Natural killer cell treated with Interleukin-12 subunit alpha and Interleukin-12 subunit beta and Interleukin-15 and Interleukin-18, amount 100 ng/mL, for 72 hours (primary cell): ENCODE results near the gene LRRC14B. TPM values are rescaled to one million over a fixed set of nuclear protein-coding genes. Genes with fewer than 3 reads are reported as not detected.
"Not testable (repeated sequence)": the region's sequence is repeated elsewhere in the genome, so short reads cannot be mapped to it uniquely, and the experiment has no call there.

Source experiments
- ATAC-seq, 2 donors: fragments of 150-1000 bp; cut with Tn5 transposase in 1 of 2; sonication (Bioruptor Pico), chemical (Tn5 transposase) in 1 of 2; 2 replicates each; pipeline ENCODE4 v1.10.0; 2021
- DNase-seq: peaks from one replicate; pipeline ENCODE4 v3.0.0; 2022; ENCODE audit warnings: low spot score
- H3K27ac Mint-ChIP-seq, 2 donors: 1 replicate in 1 of 2; 2 replicates in 1 of 2; pipeline ENCODE4 v1.8.0; 2022; ENCODE audit warnings: mixed read lengths in 2 of 2, mild to moderate bottlenecking in 1 of 2, moderate library complexity in 1 of 2
- H3K27me3 Mint-ChIP-seq, 2 donors: 1 replicate in 1 of 2; 2 replicates in 1 of 2; pipeline ENCODE4 v1.8.0; 2022; ENCODE audit warnings: mixed read lengths in 2 of 2
- H3K36me3 Mint-ChIP-seq: one replicate; pipeline ENCODE4 v1.8.0; 2022; ENCODE audit warnings: mixed read lengths
- H3K4me1 Mint-ChIP-seq, 2 donors: 1 replicate in 1 of 2; 2 replicates in 1 of 2; pipeline ENCODE4 v1.8.0; 2022; ENCODE audit warnings: low read depth in 2 of 2, mixed read lengths in 2 of 2, mild to moderate bottlenecking in 1 of 2
- H3K4me3 Mint-ChIP-seq: one replicate; pipeline ENCODE4 v1.8.0; 2022; ENCODE audit warnings: mixed read lengths
- H3K9me3 Mint-ChIP-seq: 2 replicates; pipeline ENCODE4 v1.8.0; 2022; ENCODE audit warnings: mixed read lengths
- total RNA-seq, 2 donors: library from RNA; stranded (reverse); gene quantifications; one replicate each; pipeline ENCODE4 v1.2.3, GENCODE V29; 2022

LRRC14B gene
- total RNA-seq, 2 donors from 2014 or later: not detected

DNA sequence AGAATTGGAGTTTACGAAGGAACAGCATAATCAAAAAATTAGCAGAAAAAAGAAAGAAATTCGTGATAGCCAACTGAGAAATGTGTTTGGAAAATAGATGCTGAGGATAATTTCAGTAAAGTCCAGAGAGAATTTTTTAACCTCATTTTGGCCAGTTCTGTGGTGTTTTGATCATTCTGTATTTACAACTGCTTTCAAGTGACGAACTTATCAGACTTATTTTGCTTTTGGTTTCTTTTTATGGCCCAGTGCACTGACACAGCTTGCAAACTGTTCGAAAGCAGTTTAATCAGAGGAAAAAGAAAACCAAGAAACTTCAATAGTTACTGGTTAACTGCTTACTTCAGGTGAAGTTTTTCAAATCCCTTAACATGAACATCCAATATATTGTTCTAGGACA is 28.7 kb downstream of the LRRC14B start:
- ATAC-seq: no peak
- Mint-ChIP-seq H3K4me1 (peaks cover 39 to 45% of the 10 kb centered on the region in 2 donors), H3K27me3 (no peaks in the 10 kb centered on the region), H3K4me3 (peak overlapping the region; percentile 91), H3K36me3 (peaks cover 4% of the 10 kb centered on the region), H3K27ac (peak overlapping the region; percentile 66 to 92), H3K9me3 (no peaks in the 10 kb centered on the region)
- DNase-seq: no peak

DNA sequence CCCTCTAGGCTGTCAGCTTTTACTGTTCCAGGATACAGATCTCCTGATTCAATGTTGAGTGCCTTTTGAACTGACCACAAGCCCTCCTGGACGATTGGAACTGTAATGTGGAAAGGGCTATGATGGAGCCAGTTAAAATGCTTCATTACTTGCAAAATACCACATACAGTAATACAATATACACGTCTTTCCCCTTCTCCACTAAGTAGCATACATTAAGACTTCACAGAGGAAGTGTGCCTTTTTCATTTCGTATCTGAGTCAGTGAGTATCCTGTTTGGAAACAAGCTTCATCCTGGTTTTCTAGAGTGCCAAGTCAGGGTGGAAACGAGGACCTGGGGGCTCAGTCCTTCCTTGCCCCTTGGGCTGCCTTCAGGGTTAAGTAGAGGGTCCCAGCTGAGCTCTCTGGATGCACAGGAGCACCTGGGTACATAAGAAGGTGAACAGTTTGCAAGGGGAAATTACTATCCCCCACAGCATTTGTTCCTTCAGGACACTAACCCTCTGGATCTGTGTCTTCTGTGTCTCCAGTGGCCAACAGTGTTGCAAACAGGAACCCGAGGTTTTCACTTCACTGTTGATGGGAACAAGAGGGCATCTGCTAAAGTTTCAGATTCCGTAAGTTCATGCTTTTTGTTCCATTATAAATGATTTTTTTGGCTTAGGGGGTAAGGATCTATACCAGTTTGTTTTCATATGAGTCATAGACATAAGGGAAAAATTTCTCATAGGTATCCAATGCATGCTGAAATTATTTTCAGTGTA is 31.8 kb downstream of the LRRC14B start:
- not testable (repeated sequence) for ATAC-seq, DNase-seq, H3K27me3 Mint-ChIP-seq, H3K9me3 Mint-ChIP-seq
- Mint-ChIP-seq H3K4me3 (peak overlapping the region; percentile 36), H3K27ac (peak overlapping the region; percentile 49 to 85), H3K4me1 (peaks cover 33 to 35% of the 10 kb centered on the region in 2 donors), H3K36me3 (peaks cover 19% of the 10 kb centered on the region)

DNA sequence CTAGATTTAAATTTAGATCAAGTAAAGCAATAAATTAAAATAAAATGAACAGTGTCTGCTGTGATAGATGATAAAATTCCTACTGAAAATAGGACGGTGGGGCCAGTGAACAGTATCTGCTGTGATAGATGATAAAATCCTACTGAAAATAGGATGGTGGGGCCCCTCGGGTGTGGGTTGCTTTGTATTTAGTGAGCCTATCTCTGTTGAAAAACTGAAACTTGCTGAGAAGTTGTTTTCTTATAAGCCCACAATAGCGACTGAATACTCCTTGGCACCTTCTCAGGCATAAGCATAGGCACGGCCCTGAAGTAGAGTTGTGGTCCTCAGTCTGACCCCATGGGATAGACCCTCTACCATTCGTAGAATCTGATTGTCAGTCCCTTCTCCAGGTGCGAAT is 32.5 kb downstream of the LRRC14B start:
- H3K36me3 Mint-ChIP-seq: peaks cover 23% of the 10 kb centered on the region
- peak overlapping the region in 1 of 2 donors; percentile 85 for H3K27ac Mint-ChIP-seq

DNA sequence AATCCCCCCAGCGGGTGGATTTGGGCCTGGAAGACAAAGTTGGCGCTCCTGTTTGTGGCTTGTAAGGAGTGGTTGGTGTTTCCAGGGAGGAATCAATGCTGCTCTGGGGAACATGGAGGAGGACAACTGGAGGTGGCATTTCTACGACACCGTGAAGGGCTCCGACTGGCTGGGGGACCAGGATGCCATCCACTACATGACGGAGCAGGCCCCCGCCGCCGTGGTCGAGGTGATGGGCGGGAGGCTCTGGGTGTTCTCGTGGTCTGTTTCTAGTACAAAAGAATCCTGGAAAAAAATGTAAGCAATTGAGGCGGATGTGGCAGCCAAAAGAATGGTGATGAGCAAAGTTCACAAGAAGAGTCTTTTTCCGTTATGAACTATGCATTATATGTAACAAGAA is 34.0 kb downstream of the LRRC14B start:
- Mint-ChIP-seq H3K27ac (no peak overlapping the region), H3K4me3 (no peak overlapping the region)
- ATAC-seq: no peak

More for the DNA sequence above, 32.5 kb downstream of the LRRC14B start:
- DNase-seq (no peak), ATAC-seq (no peak)
- Mint-ChIP-seq H3K9me3 (no peaks in the 10 kb centered on the region), H3K27me3 (no peaks in the 10 kb centered on the region), H3K4me1 (peaks cover 33 to 35% of the 10 kb centered on the region in 2 donors), H3K4me3 (no peak overlapping the region)

DNA sequence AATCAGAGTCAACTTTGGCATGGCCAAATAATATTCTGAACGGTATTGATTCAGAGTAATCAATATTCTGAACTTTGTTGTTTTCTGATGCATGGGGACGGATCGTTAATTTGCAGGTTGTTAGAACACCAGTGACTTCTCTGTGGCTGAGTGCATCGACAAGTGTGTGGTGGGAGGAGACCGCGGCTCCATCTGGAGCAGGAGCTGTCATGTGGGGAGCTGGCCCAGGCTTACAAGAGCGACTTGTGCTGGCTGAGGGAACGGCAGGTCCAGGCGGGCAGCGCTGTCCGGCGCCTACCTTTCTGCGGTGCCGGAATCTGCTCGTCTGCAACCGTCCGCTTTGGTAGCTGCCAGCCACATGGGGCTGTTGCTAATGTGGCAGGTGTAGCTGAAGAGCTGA is 36.1 kb downstream of the LRRC14B start:
- DNase-seq, H3K4me3 Mint-ChIP-seq, ATAC-seq, H3K27me3 Mint-ChIP-seq, H3K9me3 Mint-ChIP-seq, H3K27ac Mint-ChIP-seq: not testable (repeated sequence)
- Mint-ChIP-seq H3K4me1 (peaks cover 11 to 15% of the 10 kb centered on the region in 2 donors), H3K36me3 (peaks cover 30% of the 10 kb centered on the region)

More for the DNA sequence above, 34.0 kb downstream of the LRRC14B start:
- no peaks in the 10 kb centered on the region for H3K9me3 Mint-ChIP-seq
- no peak for DNase-seq
- peaks cover 23 to 27% of the 10 kb centered on the region in 2 donors for H3K4me1 Mint-ChIP-seq
- no peaks in the 10 kb centered on the region for H3K27me3 Mint-ChIP-seq
- H3K36me3 Mint-ChIP-seq: peaks cover 30% of the 10 kb centered on the region

DNA sequence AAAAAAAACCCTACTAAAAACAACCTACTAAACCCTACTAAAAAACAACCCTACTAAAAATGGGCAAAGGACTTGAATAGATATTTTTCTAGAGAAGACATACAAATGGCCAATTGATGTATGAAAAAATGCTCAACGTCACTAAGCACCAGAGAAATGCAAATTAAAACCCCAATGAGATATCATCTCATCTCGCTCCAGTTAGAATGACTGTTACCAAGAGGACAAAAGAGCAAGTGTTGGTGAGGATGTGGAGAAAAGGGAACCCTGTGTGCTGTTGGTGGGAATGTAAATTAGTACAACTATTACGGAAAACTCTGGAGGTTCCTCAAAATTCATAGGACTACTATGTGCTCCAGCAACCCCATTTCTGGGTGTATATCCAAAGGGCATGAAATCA is 37.6 kb downstream of the LRRC14B start:
- no peak overlapping the region for H3K4me3 Mint-ChIP-seq
- H3K27me3 Mint-ChIP-seq: no peaks in the 10 kb centered on the region
- no peak for ATAC-seq
- H3K36me3 Mint-ChIP-seq: peaks cover 35% of the 10 kb centered on the region
- H3K27ac Mint-ChIP-seq: no peak overlapping the region
- H3K4me1 Mint-ChIP-seq: peaks cover 0 to 7% of the 10 kb centered on the region in 2 donors
- DNase-seq: no peak
- no peaks in the 10 kb centered on the region for H3K9me3 Mint-ChIP-seq

DNA sequence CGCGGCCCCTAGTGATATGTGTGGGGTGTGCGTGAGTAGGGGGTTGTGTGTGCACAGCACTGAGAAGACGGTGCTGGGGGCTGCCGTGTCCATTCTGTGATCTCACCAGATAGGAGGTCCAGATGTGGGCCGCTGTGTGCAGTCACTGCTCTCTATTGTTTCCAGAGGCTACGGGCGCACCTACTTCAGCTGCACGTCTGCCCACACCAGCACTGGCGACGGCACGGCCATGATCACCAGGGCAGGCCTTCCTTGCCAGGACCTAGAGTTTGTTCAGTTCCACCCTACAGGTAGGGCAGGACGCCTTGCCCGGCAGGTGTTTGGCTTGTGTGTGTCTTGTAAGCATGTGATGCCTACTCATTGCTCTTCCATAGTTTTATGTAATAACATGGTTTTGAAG is 39.4 kb downstream of the LRRC14B start:
- DNase-seq (no peak), ATAC-seq (no peak)
- Mint-ChIP-seq H3K36me3 (peaks cover 28% of the 10 kb centered on the region), H3K4me3 (no peak overlapping the region), H3K27ac (no peak overlapping the region), H3K9me3 (no peaks in the 10 kb centered on the region), H3K4me1 (peaks cover 0 to 2% of the 10 kb centered on the region in 2 donors), H3K27me3 (no peaks in the 10 kb centered on the region)

DNA sequence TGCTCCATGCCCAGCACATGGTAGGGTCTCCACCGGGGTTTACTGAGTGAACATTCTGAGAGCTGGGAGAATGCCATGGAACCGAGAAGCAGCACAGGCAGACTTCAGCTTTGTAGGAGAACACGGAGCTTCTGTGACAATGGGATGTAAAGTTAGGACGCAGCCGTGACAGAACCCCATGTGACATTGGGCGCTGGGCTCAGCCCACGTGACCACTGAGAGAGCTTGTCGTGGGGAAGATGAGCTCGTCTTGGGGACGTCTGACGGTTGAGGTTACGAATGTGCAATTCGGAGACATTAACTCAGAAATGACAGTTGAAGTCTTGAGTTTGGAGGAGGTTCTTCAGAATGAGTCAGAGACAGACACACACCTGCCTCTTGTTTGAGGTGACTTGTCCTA is 40.4 kb downstream of the LRRC14B start:
- peak overlapping the region in 1 of 2 donors; percentile 43 for H3K27ac Mint-ChIP-seq
- H3K9me3 Mint-ChIP-seq: no peaks in the 10 kb centered on the region
- H3K4me1 Mint-ChIP-seq: no peaks in the 10 kb centered on the region
- DNase-seq (no peak), ATAC-seq (no peak)
- no peak overlapping the region for H3K4me3 Mint-ChIP-seq
- H3K27me3 Mint-ChIP-seq: no peaks in the 10 kb centered on the region
- H3K36me3 Mint-ChIP-seq: peaks cover 25% of the 10 kb centered on the region

DNA sequence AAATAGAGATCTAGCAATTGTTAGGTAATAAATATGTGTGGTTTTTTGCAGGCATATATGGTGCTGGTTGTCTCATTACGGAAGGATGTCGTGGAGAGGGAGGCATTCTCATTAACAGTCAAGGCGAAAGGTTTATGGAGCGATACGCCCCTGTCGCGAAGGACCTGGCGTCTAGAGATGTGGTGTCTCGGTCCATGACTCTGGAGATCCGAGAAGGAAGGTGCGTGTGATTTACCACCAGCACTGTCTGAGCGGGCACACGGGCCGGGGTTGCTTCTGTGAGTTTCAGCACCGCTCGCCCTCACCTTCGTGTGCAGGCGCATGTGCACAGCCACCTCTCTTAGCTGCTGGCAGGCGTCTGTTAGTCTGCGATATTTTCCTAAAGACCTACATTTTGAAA is 42.1 kb downstream of the LRRC14B start:
- not testable (repeated sequence) for H3K27ac Mint-ChIP-seq, H3K9me3 Mint-ChIP-seq, ATAC-seq, H3K27me3 Mint-ChIP-seq, H3K4me3 Mint-ChIP-seq, H3K4me1 Mint-ChIP-seq, DNase-seq
- peaks cover 15% of the 10 kb centered on the region for H3K36me3 Mint-ChIP-seq

DNA sequence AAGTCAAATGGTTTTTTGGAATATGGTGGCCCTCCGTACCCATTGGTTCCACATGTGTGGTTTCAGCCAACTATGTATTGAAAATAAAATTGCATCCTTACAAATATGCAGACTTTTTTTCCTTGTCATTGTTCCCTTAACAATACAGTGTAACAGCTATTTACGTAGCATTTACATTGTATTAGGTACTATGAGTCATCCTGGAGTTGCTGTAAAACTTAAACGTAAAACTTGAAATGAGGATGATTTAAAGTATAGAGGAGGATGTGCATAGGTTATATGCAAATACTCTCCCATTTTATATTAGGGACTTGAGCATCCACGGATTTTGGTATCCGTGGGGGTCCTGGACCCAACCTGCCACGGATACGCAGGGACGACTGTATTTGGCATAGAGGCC is 43.2 kb downstream of the LRRC14B start:
- Mint-ChIP-seq H3K27me3 (no peaks in the 10 kb centered on the region), H3K9me3 (no peaks in the 10 kb centered on the region), H3K4me3 (no peak overlapping the region), H3K27ac (no peak overlapping the region), H3K4me1 (no peaks in the 10 kb centered on the region), H3K36me3 (peaks cover 6% of the 10 kb centered on the region)
- DNase-seq (no peak), ATAC-seq (no peak)

DNA sequence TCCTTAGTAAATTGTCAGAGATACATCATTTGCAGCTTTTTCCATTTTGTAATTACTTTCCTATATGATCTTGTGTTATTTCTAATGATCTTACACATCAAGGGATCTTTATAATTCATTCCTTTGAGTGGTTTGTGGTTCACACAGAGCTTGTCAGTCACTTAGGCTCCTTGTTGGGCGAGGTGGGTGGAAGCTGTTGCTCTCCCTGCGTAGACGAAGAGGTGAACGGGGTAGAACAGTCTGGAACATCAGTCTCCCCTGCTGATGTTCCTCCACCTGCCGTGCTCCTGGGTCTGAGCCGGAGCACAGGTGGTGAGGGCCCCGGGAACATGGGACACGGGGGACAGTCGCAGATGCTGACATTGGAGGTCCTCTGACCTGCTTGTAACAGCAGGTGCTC is 44.2 kb downstream of the LRRC14B start:
- H3K4me1 Mint-ChIP-seq, DNase-seq, H3K27me3 Mint-ChIP-seq, H3K27ac Mint-ChIP-seq, H3K4me3 Mint-ChIP-seq, H3K36me3 Mint-ChIP-seq, ATAC-seq, H3K9me3 Mint-ChIP-seq: not testable (repeated sequence)

DNA sequence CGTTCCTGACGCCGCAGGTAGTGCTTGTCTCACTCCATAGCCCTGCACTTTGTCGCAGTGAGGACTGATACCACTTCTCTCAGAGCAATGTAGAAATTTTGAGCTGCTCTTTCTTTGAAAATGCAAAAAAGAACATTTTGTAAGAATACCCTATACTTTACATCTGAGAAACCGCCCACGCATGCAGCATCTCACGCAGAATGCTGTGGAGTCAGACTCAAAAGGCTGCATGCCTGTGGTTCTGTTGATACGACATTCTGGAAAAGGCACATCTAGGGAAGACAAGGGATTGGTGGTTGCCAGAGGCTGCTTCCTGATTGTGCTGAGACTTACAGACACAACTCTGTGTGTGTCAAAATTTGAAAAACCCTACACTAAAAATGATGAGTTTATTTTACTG is 46.6 kb downstream of the LRRC14B start:
- not testable (repeated sequence) for H3K27me3 Mint-ChIP-seq, H3K4me1 Mint-ChIP-seq, H3K9me3 Mint-ChIP-seq, H3K27ac Mint-ChIP-seq, ATAC-seq, DNase-seq, H3K36me3 Mint-ChIP-seq, H3K4me3 Mint-ChIP-seq

DNA sequence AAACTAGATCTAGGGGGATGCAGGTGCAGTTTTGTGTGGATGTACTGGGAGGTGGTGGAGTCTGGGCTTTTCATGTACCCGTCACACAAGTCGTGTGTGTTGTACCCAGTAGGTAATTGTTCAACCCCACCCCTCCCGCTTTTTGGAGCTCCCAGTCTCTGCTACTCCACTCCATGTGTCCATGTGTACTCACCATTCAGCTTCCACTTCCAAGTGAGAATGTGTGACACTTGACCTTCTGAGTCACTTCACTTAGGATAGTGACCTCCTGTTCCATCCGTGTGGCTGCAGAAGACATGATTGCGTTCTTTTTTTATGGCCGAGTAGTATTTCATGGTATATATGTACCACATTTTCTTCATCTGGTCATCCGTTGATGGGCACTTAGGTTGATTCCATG is 49.3 kb downstream of the LRRC14B start:
- H3K4me3 Mint-ChIP-seq, H3K27me3 Mint-ChIP-seq, H3K27ac Mint-ChIP-seq, DNase-seq, H3K36me3 Mint-ChIP-seq, H3K9me3 Mint-ChIP-seq, ATAC-seq, H3K4me1 Mint-ChIP-seq: not testable (repeated sequence)

DNA sequence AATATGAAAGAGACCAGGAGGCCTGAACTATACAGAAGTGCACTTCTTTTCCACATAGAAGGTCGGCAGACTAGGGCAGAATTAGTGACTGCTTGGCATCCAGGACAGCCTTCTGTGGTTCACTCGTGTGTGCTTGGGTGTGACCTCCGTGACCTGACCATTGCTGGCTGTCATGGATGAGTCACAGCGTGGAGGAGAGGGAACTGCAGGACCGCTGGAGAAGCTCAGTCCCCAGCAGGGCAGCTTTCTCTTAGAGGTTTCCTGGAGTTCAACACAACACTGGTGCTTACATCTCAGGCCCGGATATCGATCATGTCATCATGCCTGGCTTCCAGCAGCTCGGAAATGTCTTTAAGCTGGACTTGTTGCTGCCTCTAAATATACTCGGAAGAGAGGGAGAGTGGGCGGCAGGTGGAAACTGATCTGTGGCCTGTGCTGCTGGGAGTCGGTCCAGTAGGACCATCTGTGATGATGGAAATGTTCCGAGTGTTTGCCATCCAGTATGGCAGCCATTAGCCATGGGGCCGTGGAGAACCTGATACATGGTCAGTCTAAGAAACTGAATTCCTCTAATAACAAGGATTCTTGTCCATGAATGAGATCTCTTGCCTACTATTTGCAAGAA is 49.9 kb downstream of the LRRC14B start:
- not testable (repeated sequence) for DNase-seq, H3K4me1 Mint-ChIP-seq, ATAC-seq, H3K4me3 Mint-ChIP-seq, H3K27ac Mint-ChIP-seq, H3K27me3 Mint-ChIP-seq, H3K9me3 Mint-ChIP-seq
- H3K36me3 Mint-ChIP-seq: peaks cover 11% of the 10 kb centered on the region
